GM10847 (cell line): Measurements from ENCODE around the gene CORO6.

Source experiments
- POLR2A ChIP-seq: IDR thresholded peaks from 2 replicates; pipeline ENCODE4 v1.6.1; 2011; ENCODE audit not compliant: insufficient read length; ENCODE audit errors: extremely low read depth

The CORO6 gene

GRCh38 chr17:29622337-29623282, at the start of gene CORO6:
CORO6 (minus strand) TSS chr17:29622912; CDS start chr17:29621421, 1,491 bp downstream.
- no peak for TF ChIP-seq POLR2A

- no peak for TF ChIP-seq POLR2A
These were observed 48.9 kb upstream of the CORO6 start for GRCh38 chr17:29671661-29672060.

DNA sequence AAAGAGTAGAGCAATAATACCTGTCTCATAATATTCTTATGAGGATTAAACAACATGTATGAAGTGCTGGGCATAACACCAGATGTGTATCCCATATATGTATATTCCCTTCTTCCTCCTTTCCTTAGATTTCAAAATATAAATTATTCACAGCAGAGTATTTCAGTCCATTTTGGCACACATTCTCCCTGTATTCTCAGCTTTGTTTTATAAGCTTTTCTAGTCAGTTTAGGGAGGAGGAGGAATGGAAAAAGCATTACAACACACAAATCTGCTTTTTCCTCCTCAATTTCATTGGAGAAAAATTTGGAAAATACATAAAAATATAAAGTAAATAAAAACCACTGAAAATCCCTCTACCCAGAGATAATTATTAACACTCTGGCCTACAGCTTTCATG, 46.6 kb upstream of the CORO6 start:
- TF ChIP-seq POLR2A: no peak

- no peak for TF ChIP-seq POLR2A
These were observed 45.3 kb upstream of the CORO6 start for GRCh38 chr17:29667969-29668368.

GRCh38 chr17:29665481-29665810, 42.7 kb upstream of the CORO6 start:
- no peak for TF ChIP-seq POLR2A

- TF ChIP-seq POLR2A: no peak
These were observed 42.2 kb upstream of the CORO6 start for GRCh38 chr17:29664743-29665480.

- no peak for TF ChIP-seq POLR2A
These were observed 40.4 kb upstream of the CORO6 start for GRCh38 chr17:29663155-29663554.

GRCh38 chr17:29661213-29661612, 38.5 kb upstream of the CORO6 start:
- no peak for TF ChIP-seq POLR2A

GRCh38 chr17:29659155-29659554, 36.4 kb upstream of the CORO6 start:
- no peak for TF ChIP-seq POLR2A

DNA sequence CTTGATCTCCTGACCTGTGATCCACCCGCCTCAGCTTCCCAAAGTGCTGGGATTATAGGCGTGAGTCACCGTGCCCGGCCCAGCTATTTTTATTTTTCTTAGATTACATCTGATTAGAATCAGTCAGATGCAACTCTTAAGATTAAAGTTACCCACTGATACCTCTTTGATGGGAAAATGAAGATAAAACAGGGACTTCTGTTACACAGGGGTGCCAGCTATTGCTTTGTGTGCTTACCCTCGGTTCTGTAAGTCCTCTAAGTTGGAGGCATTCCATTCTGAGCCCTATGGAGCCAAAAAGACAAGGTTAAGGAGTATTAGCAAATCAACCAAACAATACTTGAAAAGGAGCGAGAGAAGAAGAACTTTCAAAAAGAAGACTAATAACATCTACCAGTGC, 32.6 kb upstream of the CORO6 start:
- no peak for TF ChIP-seq POLR2A

DNA sequence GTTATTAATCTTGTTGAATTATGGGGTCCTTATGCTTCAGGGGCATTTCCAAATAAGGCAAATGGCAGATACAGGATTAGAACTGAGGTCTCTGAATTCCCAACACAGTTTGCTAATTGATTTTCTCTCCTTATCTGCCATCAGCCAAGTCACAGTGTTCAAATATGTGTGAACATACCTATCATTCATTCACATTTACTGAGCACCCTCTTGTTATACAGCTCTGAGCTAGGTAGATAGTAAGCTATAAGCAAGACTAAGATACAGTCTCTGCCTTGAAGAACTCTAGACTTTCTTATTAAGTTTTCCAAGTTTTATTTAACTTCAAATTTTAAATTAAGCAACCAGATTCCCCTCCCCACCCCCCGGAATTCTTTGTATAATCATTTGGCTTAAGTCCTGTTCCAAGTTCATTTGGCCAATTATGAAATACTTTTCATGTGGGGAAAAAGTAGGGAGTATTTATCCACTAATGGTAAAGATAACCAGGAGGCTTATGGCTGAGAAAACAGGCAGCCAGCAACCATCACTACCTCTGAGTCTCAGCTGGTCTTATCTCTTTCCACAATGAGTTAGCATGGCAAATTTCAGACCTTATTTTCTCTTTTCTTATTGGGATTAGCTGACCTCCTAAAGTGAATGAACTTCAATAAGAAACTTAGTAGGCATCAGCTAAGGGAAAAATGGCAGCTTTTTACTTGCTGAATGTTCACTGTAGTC, 31.4 kb upstream of the CORO6 start:
- no peak for TF ChIP-seq POLR2A

- TF ChIP-seq POLR2A: no peak
These were observed 30.3 kb upstream of the CORO6 start for GRCh38 chr17:29652976-29653375.

DNA sequence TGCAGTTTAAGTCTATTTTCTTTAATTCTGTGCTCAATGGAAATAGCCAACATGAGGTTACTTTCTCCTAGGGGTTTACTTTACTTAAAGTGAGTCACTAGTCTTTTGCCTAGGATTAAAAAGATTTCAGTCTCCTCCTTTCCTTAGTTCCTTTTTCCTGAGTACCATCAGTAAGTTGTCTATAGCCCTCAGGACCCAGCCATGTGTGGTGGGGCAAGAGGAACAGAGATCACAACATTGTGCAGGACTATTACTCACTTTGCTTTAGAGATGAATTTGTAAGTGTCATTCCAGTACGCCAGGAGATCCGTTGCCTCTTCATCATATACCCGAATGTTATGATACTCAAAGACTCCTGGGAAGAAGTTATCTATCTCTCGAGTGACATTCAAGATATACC, 27.7 kb upstream of the CORO6 start:
- TF ChIP-seq POLR2A: no peak

GRCh38 chr17:29649359-29649758, 26.6 kb upstream of the CORO6 start:
- TF ChIP-seq POLR2A: no peak

GRCh38 chr17:29648005-29648404, 25.3 kb upstream of the CORO6 start:
- TF ChIP-seq POLR2A: no peak
